Transverse colon (tissue), 4 donors: ENCODE results near the gene CHCHD10.

Experiments used
- CTCF ChIP-seq, 5 experiments: fragments of 200-600 bp in 3 of 5; fragments of 450-650 bp in 2 of 5; sonication (generic) in 3 of 5; IDR thresholded peaks; 1 replicate in 2 of 5; 2 replicates in 3 of 5; pipeline ENCODE4 v1.5.1; 2016 to 2017; ENCODE audit warnings: antibody characterized with exemption in 5 of 5, inconsistent platforms in 3 of 5, mild to moderate bottlenecking in 2 of 5, moderate library complexity in 1 of 5
- POLR2AphosphoS5 ChIP-seq, 3 donors: sonication (generic); formaldehyde crosslinking; IDR thresholded peaks; one replicate each; pipeline ENCODE4 v1.6.1; 2016; ENCODE audit warnings: antibody characterized with exemption in 3 of 3

GRCh38 chr22:23720855-23721254 lies 46.9 kb downstream of the CHCHD10 start:
- TF ChIP-seq CTCF (IDR thresholded peaks at IDR 0.05) (no peak), POLR2AphosphoS5 (IDR thresholded peaks at IDR 0.05) (no peak)
